ENCODE measurements around the gene ROMO1. TPM values are rescaled to one million over a fixed set of nuclear protein-coding genes. Genes with fewer than 3 reads are reported as not detected.
"Not testable (repeated sequence)": the region's sequence is repeated elsewhere in the genome, so short reads cannot be mapped to it uniquely, and the experiment has no call there.

Gene ROMO1
- polyA plus RNA-seq, 2 of the 4 experiments (the other 2 are of a cell fraction) = 201 to 430 TPM

DNA sequence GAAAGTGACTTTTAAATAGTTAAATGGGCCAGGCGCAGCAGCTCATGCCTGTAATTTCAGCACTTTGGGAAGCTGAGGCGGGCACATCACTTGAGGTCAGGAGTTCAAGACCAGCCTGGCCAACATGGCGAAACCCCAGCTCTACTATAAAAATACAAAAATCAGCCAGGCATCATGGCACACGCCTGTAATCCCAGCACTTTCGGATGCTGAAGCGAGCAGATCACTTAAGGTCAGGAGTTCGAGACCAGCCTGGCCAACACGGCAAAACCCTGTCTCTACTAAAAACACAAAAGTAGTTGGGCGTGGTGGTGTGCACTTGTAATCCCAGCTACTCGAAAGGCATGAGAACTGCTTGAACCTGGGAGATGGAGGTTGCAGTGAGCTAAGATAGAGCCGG lies 6.7 kb downstream of the ROMO1 start:
- H3K4me1 ChIP-seq = peaks cover 19% of the 10 kb centered on the region; the same call in 2 of the 3 replicates
- 0 out of 2 replicates have a peak, but pooled peaks have one; percentile 71 for TF ChIP-seq POLR2AphosphoS2 (conservative IDR thresholded peaks at IDR 0.05; ENCODE audit: low read length)
- not testable (repeated sequence) for DNase-seq (ENCODE audit: low read depth in 1 of 2, low spot score in 1 of 2); H3K27ac ChIP-seq; H3K4me3 ChIP-seq; FAIRE-seq; H3K9me3 ChIP-seq; H3K4me2 ChIP-seq; ATAC-seq
- POLR2A ChIA-PET = interaction anchor here (0.6 kb wide), 1 partner anchor 24 kb away, joined by 3 read pairs; no protein-coding TSS in a partner anchor
- CTCF ChIA-PET = interaction anchor here (0.6 to 2.1 kb wide), 6 partner anchors 9 to 248 kb away, joined by 3 to 7 read pairs (median 5); partner anchors contain the start of gene SCAND1
- WGBS (ENCODE audit: missing lambda C conversion rate) = 90% methylated on average over 11 of the region's 11 CpGs

GRCh38 chr20:35706591-35707529 lies 7.7 kb downstream of the ROMO1 start:
- not testable (repeated sequence) for DNase-seq (ENCODE audit: low read depth in 1 of 2, low spot score in 1 of 2); H3K4me3 ChIP-seq; H3K27ac ChIP-seq; H3K9me3 ChIP-seq; ATAC-seq; FAIRE-seq; H3K4me2 ChIP-seq
- 93% methylated on average over 17 of the region's 17 CpGs for WGBS (ENCODE audit: missing lambda C conversion rate)
- CTCF ChIA-PET = interaction anchor here (0.8 to 2.1 kb wide), 4 partner anchors 10 to 247 kb away, joined by 3 to 5 read pairs (median 5); partner anchors contain the start of gene SCAND1
- peaks cover 22% of the 10 kb centered on the region; the same call in 2 of the 3 replicates for H3K4me1 ChIP-seq
- POLR2A ChIA-PET = interaction anchor here (1.9 kb wide), 1 partner anchor 8 kb away, joined by 8 read pairs; the partner anchor contains the start of genes NFS1 and ROMO1

DNA sequence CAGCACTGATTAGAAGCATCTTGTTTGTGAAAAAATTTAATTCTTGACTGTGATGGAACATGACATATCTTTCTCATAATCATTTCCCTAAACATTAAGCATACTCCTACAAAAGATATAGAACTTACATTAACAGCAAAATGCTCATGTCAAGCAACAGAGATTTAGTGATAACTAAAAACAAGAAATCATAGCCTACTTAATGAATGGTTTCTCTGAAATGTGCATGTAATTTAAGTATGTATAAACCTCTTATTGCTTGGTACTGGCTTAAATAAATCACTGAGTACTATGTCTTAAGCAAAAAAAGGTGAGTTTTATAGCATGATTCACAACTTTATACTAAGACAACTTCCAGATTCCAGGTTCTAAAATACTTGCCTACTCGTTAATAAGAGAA lies 9.3 kb downstream of the ROMO1 start:
- CTCF ChIA-PET = interaction anchor here (1.5 to 3.7 kb wide), 3 partner anchors 11 to 176 kb away, joined by 5 to 15 read pairs (median 8); no protein-coding TSS in a partner anchor
- WGBS (ENCODE audit: missing lambda C conversion rate) = 70% methylated on average over 1 of the region's 1 CpG
- no peak for TF ChIP-seq NR3C1 (IDR thresholded peaks at IDR 0.05)
- no peak for TF ChIP-seq ELK1 (IDR thresholded peaks at IDR 0.05; ENCODE audit: low read depth, low read length)
- no peak for TF ChIP-seq HOXB13 (CRISPR knock-in tag; IDR thresholded peaks at IDR 0.05; ENCODE audit: low read depth)
- no peak for TF ChIP-seq KDM5A (IDR thresholded peaks at IDR 0.05)
- TF ChIP-seq KDM1A (IDR thresholded peaks at IDR 0.05; ENCODE audit: low read depth) = no peak
- DNase-seq (ENCODE audit: low read depth in 1 of 2, low spot score in 1 of 2) (no peak), ATAC-seq (no peak), FAIRE-seq (no peak)
- POLR2A ChIA-PET = interaction anchor here (0.9 to 1.9 kb wide), 3 partner anchors 9 to 245 kb away, joined by 5 to 8 read pairs (median 6); partner anchors contain the start of genes NFS1, ROMO1 and SCAND1
- Histone ChIP-seq H3K9me3 (no peaks in the 10 kb centered on the region), H3K4me2 (no peak overlapping the region), H3K4me3 (no peak overlapping the region), H3K27ac (no peak overlapping the region), H3K4me1 (peaks cover 20% of the 10 kb centered on the region; the same call in 1 of the 3 replicates)

GRCh38 chr20:35709259-35709658 lies 10.1 kb downstream of the ROMO1 start:
- no peak for FAIRE-seq
- CTCF ChIA-PET = interaction anchor here (2.3 to 3.7 kb wide), 3 partner anchors 8 to 175 kb away, joined by 8 to 15 read pairs (median 8); no protein-coding TSS in a partner anchor

More at GRCh38 chr20:35709259-35709658, 10.1 kb downstream of the ROMO1 start:
- WGBS (ENCODE audit: missing lambda C conversion rate) = 90% methylated on average over 1 of the region's 1 CpG
- no peak overlapping the region for H3K4me2 ChIP-seq
- H3K9me3 ChIP-seq = no peaks in the 10 kb centered on the region
- H3K4me3 ChIP-seq = no peak overlapping the region
- peaks cover 20% of the 10 kb centered on the region; the same call in 1 of the 3 replicates for H3K4me1 ChIP-seq
- no peak; a peak in 1 of 6 replicates for ATAC-seq
- no peak for DNase-seq (ENCODE audit: low read depth in 1 of 2, low spot score in 1 of 2)
- no peak overlapping the region for H3K27ac ChIP-seq
- POLR2A ChIA-PET = no interaction called here
- TF ChIP-seq POLR2A (IDR thresholded peaks at IDR 0.05; ENCODE audit: low read length) (no peak), HEYL (CRISPR knock-in tag; IDR thresholded peaks at IDR 0.05) (no peak), BHLHE40 (IDR thresholded peaks at IDR 0.05; ENCODE audit: low read depth, low read length) (no peak), HMGXB4 (CRISPR knock-in tag; IDR thresholded peaks at IDR 0.05; ENCODE audit: borderline replicate concordance) (no peak), SREBF2 (IDR thresholded peaks at IDR 0.05) (no peak), JUNB (IDR thresholded peaks at IDR 0.05) (no peak), CBX2 (IDR thresholded peaks at IDR 0.05; ENCODE audit: borderline replicate concordance, low read depth) (no peak), RAD21 (conservative IDR thresholded peaks at IDR 0.05 in 1 of 2, IDR thresholded peaks at IDR 0.05 in 1 of 2) (no peak), BCL3 (IDR thresholded peaks at IDR 0.05) (no peak), GATA3 (IDR thresholded peaks at IDR 0.05; ENCODE audit: borderline replicate concordance) (no peak), ZC3H11A (IDR thresholded peaks at IDR 0.05) (no peak), ATOH8 (CRISPR knock-in tag; IDR thresholded peaks at IDR 0.05; ENCODE audit: low read depth) (no peak), MAZ (IDR thresholded peaks at IDR 0.05; ENCODE audit: borderline replicate concordance, low read depth, low read length) (no peak)
- TF ChIP-seq, protein P1, sequence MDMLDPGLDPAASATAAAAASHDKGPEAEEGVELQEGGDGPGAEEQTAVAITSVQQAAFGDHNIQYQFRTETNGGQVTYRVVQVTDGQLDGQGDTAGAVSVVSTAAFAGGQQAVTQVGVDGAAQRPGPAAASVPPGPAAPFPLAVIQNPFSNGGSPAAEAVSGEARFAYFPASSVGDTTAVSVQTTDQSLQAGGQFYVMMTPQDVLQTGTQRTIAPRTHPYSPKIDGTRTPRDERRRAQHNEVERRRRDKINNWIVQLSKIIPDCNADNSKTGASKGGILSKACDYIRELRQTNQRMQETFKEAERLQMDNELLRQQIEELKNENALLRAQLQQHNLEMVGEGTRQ (IDR thresholded peaks at IDR 0.05) = no peak

All from A549 (cell line).